ENCODE data around the gene CREB3L4. TPM values are rescaled to one million over a fixed set of nuclear protein-coding genes. Genes with fewer than 3 reads are reported as not detected.

The CREB3L4 gene
- total and polyA plus RNA-seq, 2 of the 4 experiments (the other 2 are of a cell fraction) = 6.5 to 9.8 TPM

GRCh38 chr1:153932156-153933131 is 35.3 kb upstream of the CREB3L4 start:
- CTCF ChIA-PET = no interaction called here
- H2AK5ac ChIP-seq (ENCODE audit: low read depth, low read length) = no peak overlapping the region

More at GRCh38 chr1:153932156-153933131, 35.3 kb upstream of the CREB3L4 start:
- TF ChIP-seq POLR2A (IDR thresholded peaks at IDR 0.05; ENCODE audit: low read depth, low read length) (no peak), CTCF (conservative IDR thresholded peaks at IDR 0.05; ENCODE audit: low read depth, low read length) (no peak), NFE2L2 (IDR thresholded peaks at IDR 0.05; ENCODE audit: low read depth, low read length) (no peak), FOS (IDR thresholded peaks at IDR 0.05; ENCODE audit: low read depth, low read length) (no peak), RAD21 (IDR thresholded peaks at IDR 0.05; ENCODE audit: low read length) (no peak), USF2 (IDR thresholded peaks at IDR 0.05; ENCODE audit: low read depth, low read length) (no peak), CEBPB (IDR thresholded peaks at IDR 0.05; ENCODE audit: low read depth, low read length) (no peak), RCOR1 (IDR thresholded peaks at IDR 0.05; ENCODE audit: insufficient replicate concordance, low read length) (no peak), MAZ (IDR thresholded peaks at IDR 0.05; ENCODE audit: borderline replicate concordance, low read depth, low read length) (no peak), SMC3 (IDR thresholded peaks at IDR 0.05; ENCODE audit: low read depth, low read length) (no peak), CHD1 (IDR thresholded peaks at IDR 0.05; ENCODE audit: low read depth, low read length) (no peak), RFX5 (IDR thresholded peaks at IDR 0.05; ENCODE audit: low read depth, low read length) (no peak), BHLHE40 (IDR thresholded peaks at IDR 0.05; ENCODE audit: low read depth, low read length) (no peak)
- H3K4ac ChIP-seq (ENCODE audit: low read depth, low read length) = no peak overlapping the region
- H2BK15ac ChIP-seq (ENCODE audit: low read depth, low read length) = no peak overlapping the region
- H3K36me3 ChIP-seq (ENCODE audit: control insufficient read depth, insufficient read depth, low read length) = peaks cover 57% of the 10 kb centered on the region
- intact Hi-C loops (cut with micrococcal nuclease) = no loop called here
- no TSS peak for BruUV-seq (replicated peaks)
- H3K56ac ChIP-seq (ENCODE audit: extremely low read depth, insufficient read depth, low read length) = no peak overlapping the region
- no peak overlapping the region for H2BK120ac ChIP-seq (ENCODE audit: low read depth, low read length)
- H3K27me3 ChIP-seq (ENCODE audit: control insufficient read depth, insufficient read depth, low read length) = no peaks in the 10 kb centered on the region
- 100% methylated on average over 1 of the region's 18 CpGs; no CpG with 5 or more reads in 1 of the 2 experiments for WGBS, 2 experiments (ENCODE audit: extremely low coverage in 2 of 2, insufficient read length in 1 of 2)
- H3K9ac ChIP-seq (ENCODE audit: low read depth, low read length) = no peak overlapping the region
- H2BK20ac ChIP-seq (ENCODE audit: low read depth, low read length) = no peak overlapping the region
- ATAC-seq (ENCODE audit: low read depth) = no peak
- H4K8ac ChIP-seq (ENCODE audit: low read depth in 2 of 2, low read length in 2 of 2) = no peak overlapping the region
- DNase-seq = no peak
- H3K9me1 ChIP-seq (ENCODE audit: insufficient read depth, low read length) = peaks cover 6% of the 10 kb centered on the region
- H4K5ac ChIP-seq (ENCODE audit: low read depth, low read length) = no peak overlapping the region
- in situ Hi-C loops (cut with MboI; ENCODE audit: low sequenced_read_pairs) = no loop called here
- no peak overlapping the region for H3K18ac ChIP-seq (ENCODE audit: low read depth, low read length)
- H4K20me1 ChIP-seq (ENCODE audit: insufficient read depth, low read length) = peaks cover 6% of the 10 kb centered on the region; the same call in 1 of the 2 replicates
- H3K23ac ChIP-seq (ENCODE audit: low read depth, low read length) = no peak overlapping the region
- no peak overlapping the region for H3K4me2 ChIP-seq (ENCODE audit: low read depth, low read length)
- no peak overlapping the region for H4K91ac ChIP-seq (ENCODE audit: insufficient read depth, low read depth, low read length)
- H2AFZ ChIP-seq (replicated peaks; ENCODE audit: low read length, poor library complexity) = no peak overlapping the region
- H3K27ac ChIP-seq (ENCODE audit: insufficient read depth, low read length) = no peak overlapping the region
- H3K4me3 ChIP-seq (ENCODE audit: insufficient read depth, low read depth, low read length) = no peak overlapping the region
- no peak overlapping the region for H3K14ac ChIP-seq (replicated peaks; ENCODE audit: low read depth, low read length)
- no peaks in the 10 kb centered on the region for H3K9me3 ChIP-seq (ENCODE audit: control insufficient read depth, insufficient read depth, low read length)
- H2BK5ac ChIP-seq (ENCODE audit: low read depth, low read length, poor library complexity, severe bottlenecking) = no peak overlapping the region
- POLR2A ChIA-PET (ENCODE audit: unreplicated experiment) = no interaction called here
- dilution Hi-C loops (cut with HindIII; ENCODE audit: low sequenced_read_pairs, unreplicated experiment) = no loop called here
- peaks cover 0 to 4% of the 10 kb centered on the region in 2 experiments; a peak in 2 of 4 replicates for H3K79me1 ChIP-seq (ENCODE audit: low read depth in 1 of 2, low read length in 2 of 2)
- H2AK9ac ChIP-seq (replicated peaks; ENCODE audit: low read depth, low read length, poor library complexity) = no peak overlapping the region
- H3K4me1 ChIP-seq (ENCODE audit: control insufficient read depth, insufficient read depth, low read length) = peaks cover 9% of the 10 kb centered on the region
